Astrocyte of the spinal cord (primary cell): Measurements from ENCODE around the gene SLC2A9.

Source experiments
- DNase-seq: peaks from one replicate; pipeline ENCODE4 v3.0.0; 2011; ENCODE audit warnings: low read depth, low spot score
- H3K4me3 ChIP-seq: 2 replicates; pipeline ENCODE4 v1.5.1; 2011; ENCODE audit warnings: low read depth, mild to moderate bottlenecking, low read length, moderate library complexity
- in situ Hi-C: cut with HindIII; loops from 2 replicates; pipeline ENCODE4 v1.10.0; 2017; ENCODE audit warnings: low sequenced_read_pairs
- TF ChIP-seq, protein P1 (sequence below): IDR thresholded peaks from 2 replicates; pipeline ENCODE4 v1.5.1; 2012; ENCODE audit warnings: low read depth, mild to moderate bottlenecking, low read length, inconsistent platforms

Gene SLC2A9

DNA sequence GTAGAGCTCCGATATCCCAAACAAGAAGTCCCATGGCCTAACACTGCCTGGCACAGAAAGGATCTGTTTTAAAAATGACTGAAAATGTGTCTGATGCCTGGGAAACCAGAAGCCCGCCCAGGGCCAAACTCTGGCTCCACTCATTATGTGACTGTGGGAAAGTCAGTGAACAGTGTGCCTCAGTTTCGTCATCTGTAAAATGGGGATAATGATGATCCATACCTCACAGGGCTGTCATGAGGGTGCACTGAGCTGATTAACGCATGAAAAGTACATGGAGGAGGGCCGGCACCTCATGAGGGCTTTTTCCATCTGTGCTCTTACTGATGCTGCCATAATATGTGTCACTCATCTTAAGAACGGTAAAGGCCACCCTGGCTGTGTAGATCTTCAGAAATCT is 5.1 kb downstream of the SLC2A9 start:
- TF ChIP-seq, protein P1, sequence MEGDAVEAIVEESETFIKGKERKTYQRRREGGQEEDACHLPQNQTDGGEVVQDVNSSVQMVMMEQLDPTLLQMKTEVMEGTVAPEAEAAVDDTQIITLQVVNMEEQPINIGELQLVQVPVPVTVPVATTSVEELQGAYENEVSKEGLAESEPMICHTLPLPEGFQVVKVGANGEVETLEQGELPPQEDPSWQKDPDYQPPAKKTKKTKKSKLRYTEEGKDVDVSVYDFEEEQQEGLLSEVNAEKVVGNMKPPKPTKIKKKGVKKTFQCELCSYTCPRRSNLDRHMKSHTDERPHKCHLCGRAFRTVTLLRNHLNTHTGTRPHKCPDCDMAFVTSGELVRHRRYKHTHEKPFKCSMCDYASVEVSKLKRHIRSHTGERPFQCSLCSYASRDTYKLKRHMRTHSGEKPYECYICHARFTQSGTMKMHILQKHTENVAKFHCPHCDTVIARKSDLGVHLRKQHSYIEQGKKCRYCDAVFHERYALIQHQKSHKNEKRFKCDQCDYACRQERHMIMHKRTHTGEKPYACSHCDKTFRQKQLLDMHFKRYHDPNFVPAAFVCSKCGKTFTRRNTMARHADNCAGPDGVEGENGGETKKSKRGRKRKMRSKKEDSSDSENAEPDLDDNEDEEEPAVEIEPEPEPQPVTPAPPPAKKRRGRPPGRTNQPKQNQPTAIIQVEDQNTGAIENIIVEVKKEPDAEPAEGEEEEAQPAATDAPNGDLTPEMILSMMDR = no peak
- no peak overlapping the region for H3K4me3 ChIP-seq
- in situ Hi-C loops = no loop called here
- DNase-seq = no peak

DNA sequence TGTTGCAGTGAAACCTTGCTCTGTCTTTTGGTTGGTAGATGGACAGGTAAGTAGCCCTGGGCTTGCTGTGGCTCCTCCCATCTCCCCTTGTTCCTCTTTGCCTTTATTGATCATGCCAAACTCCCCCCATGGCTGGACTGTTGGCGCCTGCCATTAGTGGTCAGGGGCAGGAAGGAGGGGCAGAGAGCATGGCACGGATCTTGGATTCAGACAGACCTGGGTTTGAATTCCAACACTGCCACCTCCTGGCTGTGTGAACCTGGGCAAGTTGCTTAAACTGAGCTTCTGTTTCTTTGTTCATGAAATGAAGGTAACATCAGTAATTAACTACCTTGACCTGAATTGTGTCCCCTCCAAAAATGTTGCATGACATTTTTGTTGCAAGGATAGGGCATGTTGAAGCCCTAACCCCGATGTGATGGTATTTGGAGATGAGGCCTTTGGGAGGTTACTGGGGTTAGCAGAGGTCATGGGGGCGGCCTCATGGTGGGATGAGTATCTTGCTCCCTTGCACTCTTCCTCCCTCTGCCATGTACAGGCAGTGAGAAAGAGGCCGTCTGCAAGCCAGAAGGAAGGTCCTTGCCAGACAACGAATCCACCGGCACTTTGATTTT is 6.0 kb downstream of the SLC2A9 start:
- H3K4me3 ChIP-seq = no peak overlapping the region
- in situ Hi-C loops = no loop called here
- DNase-seq = peak; percentile 10
- TF ChIP-seq, protein P1 = peak; percentile 44

DNA sequence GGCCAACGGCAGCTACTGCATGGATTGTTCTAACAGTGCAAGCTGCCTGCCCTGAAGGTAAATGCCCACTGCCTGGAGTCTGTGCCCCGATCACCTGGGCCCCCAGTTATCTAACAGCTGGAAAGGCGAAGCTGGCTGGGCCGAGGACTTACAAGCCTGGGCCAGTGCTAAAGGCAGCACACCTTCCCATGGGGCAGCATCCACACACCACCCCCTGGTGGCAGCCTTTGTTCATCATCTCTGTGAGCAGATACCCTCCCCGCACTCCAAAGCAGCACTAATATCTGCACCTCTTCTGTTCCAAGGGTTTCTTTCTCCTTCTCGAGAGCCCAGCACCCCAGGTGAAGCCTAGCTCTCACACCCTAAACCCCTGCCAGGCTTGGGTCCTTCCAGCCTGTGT is 7.6 kb downstream of the SLC2A9 start:
- DNase-seq = no peak
- no peak overlapping the region for H3K4me3 ChIP-seq
- in situ Hi-C loops = no loop called here
- TF ChIP-seq, protein P1 = peak; percentile 37

DNA sequence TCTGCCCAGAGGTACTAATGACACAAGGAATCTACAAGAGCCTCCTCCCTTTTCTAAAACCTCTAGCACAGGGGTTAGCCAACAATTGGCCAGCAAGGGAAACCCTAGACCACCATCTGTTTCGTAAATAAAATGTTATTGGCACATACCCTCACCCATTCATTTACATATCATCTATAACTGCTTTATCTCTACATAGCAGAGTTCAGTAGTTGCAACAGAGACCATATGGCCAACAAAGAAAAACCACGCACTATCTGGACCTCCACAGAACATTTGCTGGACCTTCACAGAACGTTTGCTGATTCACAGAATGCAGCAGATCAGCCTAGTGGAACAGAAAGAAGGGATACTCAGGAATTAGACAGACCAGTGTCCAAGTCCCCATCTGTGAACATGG is 9.4 kb downstream of the SLC2A9 start:
- no peak for DNase-seq
- in situ Hi-C loops = no loop called here
- no peak overlapping the region for H3K4me3 ChIP-seq
- TF ChIP-seq, protein P1 = no peak

DNA sequence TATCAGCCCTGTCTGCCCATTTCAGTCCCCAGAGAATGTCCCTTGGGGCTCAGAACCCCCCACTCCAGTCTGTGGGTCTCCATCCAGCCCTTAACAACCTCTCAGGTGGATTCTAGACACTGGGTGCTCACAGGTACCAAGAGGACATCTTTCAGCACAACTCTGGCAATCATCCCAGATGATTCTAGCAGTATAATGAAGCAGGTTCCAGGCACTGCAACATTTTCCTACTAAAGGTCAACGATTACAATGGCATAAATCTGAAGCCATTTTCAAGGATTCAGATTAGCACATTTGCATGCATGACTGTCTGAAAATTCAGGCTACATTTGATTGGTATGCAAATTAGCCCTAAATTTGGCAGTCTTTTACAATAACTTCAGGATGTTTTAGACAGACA is 10.0 kb downstream of the SLC2A9 start:
- in situ Hi-C loops = no loop called here
- DNase-seq = no peak

GRCh38 chr4:10009861-10010500 is 11.3 kb downstream of the SLC2A9 start:
- TF ChIP-seq, protein P1 = no peak
- no peak for DNase-seq
- in situ Hi-C loops = no loop called here

More for the DNA sequence above, 10.0 kb downstream of the SLC2A9 start:
- no peak overlapping the region for H3K4me3 ChIP-seq
- TF ChIP-seq, protein P1 = no peak

More at GRCh38 chr4:10009861-10010500, 11.3 kb downstream of the SLC2A9 start:
- no peak overlapping the region for H3K4me3 ChIP-seq
